GM23248 (cell line): Measurements from ENCODE around the gene WNT2.

ENCODE experiments used
- EZH2 ChIP-seq: fragments of 200-600 bp; sonication (generic); IDR thresholded peaks from 2 replicates; pipeline ENCODE4 v1.6.1; 2018; ENCODE audit warnings: antibody characterized with exemption, mild to moderate bottlenecking; ENCODE audit not compliant: insufficient read depth, poor library complexity, severe bottlenecking
- EZH2phosphoT487 ChIP-seq: fragments of 200-600 bp; sonication (generic); IDR thresholded peaks from 2 replicates; pipeline ENCODE4 v1.6.1; 2018; ENCODE audit warnings: antibody characterized with exemption, moderate library complexity, mild to moderate bottlenecking, low read depth; ENCODE audit not compliant: insufficient read depth

- no peak for TF ChIP-seq EZH2phosphoT487
- TF ChIP-seq EZH2: no peak
Measured at GRCh38 chr7:117250801-117251200, 72.1 kb downstream of the WNT2 start.
